SK-N-SH treated with all-trans-retinoic acid at 6 μM for 48 hours (cell line): Measurements from ENCODE around the gene ZSCAN12.
A peak's percentile ranks its signal among the peaks of the same experiment; 100 is the strongest.

Experiments used
- ATAC-seq: fragments of 200-7000 bp; cut with Tn5 transposase; 3 replicates; pipeline ENCODE4 v1.9.1; 2020; ENCODE audit warnings: mild to moderate bottlenecking, moderate library complexity
- ARNTL ChIP-seq: fragments of 450-650 bp; formaldehyde crosslinking; IDR thresholded peaks from 2 replicates; pipeline ENCODE4 v1.5.0; 2020; ENCODE audit warnings: low read depth, mild to moderate bottlenecking, moderate library complexity, borderline replicate concordance
- BACH2 ChIP-seq: fragments of 250-450 bp; sonication (Bioruptor Pico); IDR thresholded peaks from 2 replicates; pipeline ENCODE4 v1.9.0; 2021; ENCODE audit warnings: mild to moderate bottlenecking, borderline replicate concordance
- ESRRG ChIP-seq: fragments of 250-450 bp; sonication (Bioruptor Pico); IDR thresholded peaks from 2 replicates; pipeline ENCODE4 v1.6.1; 2021; ENCODE audit warnings: mild to moderate bottlenecking
- ISL1 ChIP-seq: fragments of 250-450 bp; sonication (Bioruptor Pico); IDR thresholded peaks from 2 replicates; pipeline ENCODE4 v2.1.2; 2022; ENCODE audit warnings: mild to moderate bottlenecking, moderate library complexity
- OSR1 ChIP-seq: fragments of 250-450 bp; sonication (Bioruptor Pico); IDR thresholded peaks from 2 replicates; pipeline ENCODE4 v1.8.0; 2022; ENCODE audit warnings: moderate library complexity, mild to moderate bottlenecking, inconsistent platforms
- POU6F1 ChIP-seq: fragments of 250-450 bp; sonication (Bioruptor Pico); IDR thresholded peaks from 2 replicates; pipeline ENCODE4 v1.8.0; 2021; ENCODE audit warnings: low read depth, mild to moderate bottlenecking, moderate library complexity, borderline replicate concordance
- PPARA ChIP-seq: fragments of 250-450 bp; sonication (Bioruptor Pico); IDR thresholded peaks from 2 replicates; pipeline ENCODE4 v1.5.0; 2020; ENCODE audit warnings: mild to moderate bottlenecking, borderline replicate concordance
- RARB ChIP-seq: fragments of 250-450 bp; sonication (Bioruptor Pico); IDR thresholded peaks from 2 replicates; pipeline ENCODE4 v1.8.0; 2021; ENCODE audit warnings: mild to moderate bottlenecking, moderate library complexity
- SNAI2 ChIP-seq: fragments of 250-450 bp; sonication (Bioruptor Pico); IDR thresholded peaks from 2 replicates; pipeline ENCODE4 v1.5.0; 2020; ENCODE audit warnings: mild to moderate bottlenecking, moderate library complexity
- TCF4 ChIP-seq: fragments of 250-450 bp; sonication (Bioruptor Pico); IDR thresholded peaks from 2 replicates; pipeline ENCODE4 v1.8.0; 2021; ENCODE audit warnings: mild to moderate bottlenecking, moderate library complexity, borderline replicate concordance
- TOX ChIP-seq: fragments of 250-450 bp; sonication (Bioruptor Pico); IDR thresholded peaks from 2 replicates; pipeline ENCODE4 v1.8.0; 2021; ENCODE audit warnings: mild to moderate bottlenecking, moderate library complexity, borderline replicate concordance
- ZC3H10 ChIP-seq: fragments of 250-450 bp; sonication (Bioruptor Pico); IDR thresholded peaks from 2 replicates; pipeline ENCODE4 v1.5.1; 2021; ENCODE audit warnings: mild to moderate bottlenecking, moderate library complexity
- ZFP3 ChIP-seq: fragments of 250-450 bp; sonication (Bioruptor Pico); IDR thresholded peaks from 2 replicates; pipeline ENCODE4 v1.5.0; 2020; ENCODE audit warnings: mild to moderate bottlenecking, moderate library complexity
- ZFP30 ChIP-seq: fragments of 450-650 bp; formaldehyde crosslinking; IDR thresholded peaks from 2 replicates; pipeline ENCODE4 v1.5.0; 2022; ENCODE audit warnings: mild to moderate bottlenecking, moderate library complexity
- ZNF565 ChIP-seq: fragments of 450-650 bp; formaldehyde crosslinking; conservative IDR thresholded peaks from 2 replicates; pipeline ENCODE4 v1.5.0; 2020; ENCODE audit warnings: low read depth, mild to moderate bottlenecking, moderate library complexity
- ZNF70 ChIP-seq: fragments of 450-650 bp; formaldehyde crosslinking; IDR thresholded peaks from 2 replicates; pipeline ENCODE4 v1.5.0; 2020; ENCODE audit warnings: mild to moderate bottlenecking, moderate library complexity
- ZNF8 ChIP-seq: fragments of 450-650 bp; formaldehyde crosslinking; IDR thresholded peaks from 2 replicates; pipeline ENCODE4 v1.5.0; 2020; ENCODE audit warnings: mild to moderate bottlenecking, moderate library complexity
- TF ChIP-seq, protein P1 (sequence below): fragments of 250-450 bp; sonication (Bioruptor Pico); IDR thresholded peaks from 2 replicates; pipeline ENCODE4 v1.8.0; 2020; ENCODE audit warnings: mild to moderate bottlenecking, moderate library complexity, borderline replicate concordance
- TF ChIP-seq, protein P2 (sequence below): fragments of 250-450 bp; sonication (Bioruptor Pico); IDR thresholded peaks from 2 replicates; pipeline ENCODE4 v1.5.0; 2020; ENCODE audit warnings: mild to moderate bottlenecking, moderate library complexity
- TF ChIP-seq, protein P3 (sequence below): fragments of 250-450 bp; sonication (Bioruptor Pico); IDR thresholded peaks from 2 replicates; pipeline ENCODE4 v1.5.1; 2020; ENCODE audit warnings: low read depth, mild to moderate bottlenecking, moderate library complexity

The ZSCAN12 gene

DNA sequence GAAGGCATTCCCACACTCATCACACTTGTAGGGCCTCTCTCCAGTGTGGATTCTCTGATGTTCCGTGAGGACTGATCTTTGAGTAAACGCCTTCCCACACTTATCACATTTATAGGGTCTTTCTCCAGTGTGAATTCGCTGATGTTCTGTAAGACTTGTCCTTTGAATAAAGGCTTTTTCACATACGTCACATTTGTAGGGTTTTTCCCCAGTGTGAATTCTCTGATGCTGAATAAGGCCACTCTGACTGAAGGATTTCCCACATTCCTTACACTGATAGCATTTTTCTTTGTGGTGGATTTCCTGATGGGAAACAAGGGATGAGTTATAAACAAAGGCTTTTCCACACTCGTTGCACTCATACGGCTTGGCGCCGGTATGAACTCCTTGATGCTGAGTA is 8.9 kb downstream of the ZSCAN12 start:
- ATAC-seq, result no peak
- no peak for TF ChIP-seq ZNF565 (CRISPR knock-in tag)
- TF ChIP-seq ZFP30, result no peak
- TF ChIP-seq, protein P1, sequence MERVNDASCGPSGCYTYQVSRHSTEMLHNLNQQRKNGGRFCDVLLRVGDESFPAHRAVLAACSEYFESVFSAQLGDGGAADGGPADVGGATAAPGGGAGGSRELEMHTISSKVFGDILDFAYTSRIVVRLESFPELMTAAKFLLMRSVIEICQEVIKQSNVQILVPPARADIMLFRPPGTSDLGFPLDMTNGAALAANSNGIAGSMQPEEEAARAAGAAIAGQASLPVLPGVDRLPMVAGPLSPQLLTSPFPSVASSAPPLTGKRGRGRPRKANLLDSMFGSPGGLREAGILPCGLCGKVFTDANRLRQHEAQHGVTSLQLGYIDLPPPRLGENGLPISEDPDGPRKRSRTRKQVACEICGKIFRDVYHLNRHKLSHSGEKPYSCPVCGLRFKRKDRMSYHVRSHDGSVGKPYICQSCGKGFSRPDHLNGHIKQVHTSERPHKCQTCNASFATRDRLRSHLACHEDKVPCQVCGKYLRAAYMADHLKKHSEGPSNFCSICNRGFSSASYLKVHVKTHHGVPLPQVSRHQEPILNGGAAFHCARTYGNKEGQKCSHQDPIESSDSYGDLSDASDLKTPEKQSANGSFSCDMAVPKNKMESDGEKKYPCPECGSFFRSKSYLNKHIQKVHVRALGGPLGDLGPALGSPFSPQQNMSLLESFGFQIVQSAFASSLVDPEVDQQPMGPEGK (CRISPR knock-in tag), result no peak
- TF ChIP-seq, protein P2, sequence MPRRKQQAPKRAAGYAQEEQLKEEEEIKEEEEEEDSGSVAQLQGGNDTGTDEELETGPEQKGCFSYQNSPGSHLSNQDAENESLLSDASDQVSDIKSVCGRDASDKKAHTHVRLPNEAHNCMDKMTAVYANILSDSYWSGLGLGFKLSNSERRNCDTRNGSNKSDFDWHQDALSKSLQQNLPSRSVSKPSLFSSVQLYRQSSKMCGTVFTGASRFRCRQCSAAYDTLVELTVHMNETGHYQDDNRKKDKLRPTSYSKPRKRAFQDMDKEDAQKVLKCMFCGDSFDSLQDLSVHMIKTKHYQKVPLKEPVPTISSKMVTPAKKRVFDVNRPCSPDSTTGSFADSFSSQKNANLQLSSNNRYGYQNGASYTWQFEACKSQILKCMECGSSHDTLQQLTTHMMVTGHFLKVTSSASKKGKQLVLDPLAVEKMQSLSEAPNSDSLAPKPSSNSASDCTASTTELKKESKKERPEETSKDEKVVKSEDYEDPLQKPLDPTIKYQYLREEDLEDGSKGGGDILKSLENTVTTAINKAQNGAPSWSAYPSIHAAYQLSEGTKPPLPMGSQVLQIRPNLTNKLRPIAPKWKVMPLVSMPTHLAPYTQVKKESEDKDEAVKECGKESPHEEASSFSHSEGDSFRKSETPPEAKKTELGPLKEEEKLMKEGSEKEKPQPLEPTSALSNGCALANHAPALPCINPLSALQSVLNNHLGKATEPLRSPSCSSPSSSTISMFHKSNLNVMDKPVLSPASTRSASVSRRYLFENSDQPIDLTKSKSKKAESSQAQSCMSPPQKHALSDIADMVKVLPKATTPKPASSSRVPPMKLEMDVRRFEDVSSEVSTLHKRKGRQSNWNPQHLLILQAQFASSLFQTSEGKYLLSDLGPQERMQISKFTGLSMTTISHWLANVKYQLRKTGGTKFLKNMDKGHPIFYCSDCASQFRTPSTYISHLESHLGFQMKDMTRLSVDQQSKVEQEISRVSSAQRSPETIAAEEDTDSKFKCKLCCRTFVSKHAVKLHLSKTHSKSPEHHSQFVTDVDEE, result no peak
- TF ChIP-seq TOX (CRISPR knock-in tag), result no peak
- TF ChIP-seq, protein P3, sequence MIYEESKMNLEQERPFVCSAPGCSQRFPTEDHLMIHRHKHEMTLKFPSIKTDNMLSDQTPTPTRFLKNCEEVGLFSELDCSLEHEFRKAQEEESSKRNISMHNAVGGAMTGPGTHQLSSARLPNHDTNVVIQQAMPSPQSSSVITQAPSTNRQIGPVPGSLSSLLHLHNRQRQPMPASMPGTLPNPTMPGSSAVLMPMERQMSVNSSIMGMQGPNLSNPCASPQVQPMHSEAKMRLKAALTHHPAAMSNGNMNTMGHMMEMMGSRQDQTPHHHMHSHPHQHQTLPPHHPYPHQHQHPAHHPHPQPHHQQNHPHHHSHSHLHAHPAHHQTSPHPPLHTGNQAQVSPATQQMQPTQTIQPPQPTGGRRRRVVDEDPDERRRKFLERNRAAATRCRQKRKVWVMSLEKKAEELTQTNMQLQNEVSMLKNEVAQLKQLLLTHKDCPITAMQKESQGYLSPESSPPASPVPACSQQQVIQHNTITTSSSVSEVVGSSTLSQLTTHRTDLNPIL, result no peak
- TF ChIP-seq SNAI2, result no peak
- TF ChIP-seq ZFP3, result no peak
- TF ChIP-seq TCF4 (CRISPR knock-in tag), result no peak
- TF ChIP-seq ZNF8 (CRISPR knock-in tag), result no peak
- no peak for TF ChIP-seq POU6F1 (CRISPR knock-in tag)

DNA sequence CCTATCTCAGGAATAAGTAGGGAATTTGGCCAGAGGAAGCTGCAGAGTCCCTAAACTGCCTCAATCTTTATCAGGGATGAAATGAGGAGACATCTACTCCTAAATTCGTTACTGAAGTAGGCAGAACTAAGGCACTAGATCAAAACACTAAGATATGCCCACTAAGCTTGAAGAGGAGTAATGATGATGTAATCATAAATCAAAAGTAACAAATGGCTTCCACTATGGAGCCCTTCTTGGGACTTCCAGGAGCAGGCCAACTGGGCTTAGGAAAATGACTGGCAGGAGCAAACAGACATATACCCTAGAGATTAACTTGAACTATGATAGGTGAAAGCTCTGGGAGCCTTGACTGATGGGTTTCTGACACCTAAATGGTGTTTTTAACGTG is 15.4 kb downstream of the ZSCAN12 start:
- ATAC-seq, result no peak
- no peak for TF ChIP-seq ISL1 (CRISPR knock-in tag)
- TF ChIP-seq, protein P1 (CRISPR knock-in tag), result no peak
- TF ChIP-seq POU6F1 (CRISPR knock-in tag), result no peak
- no peak for TF ChIP-seq TOX (CRISPR knock-in tag)
- no peak for TF ChIP-seq ZC3H10 (CRISPR knock-in tag)

GRCh38 chr6:28383235-28384142 is 16.1 kb downstream of the ZSCAN12 start:
- ATAC-seq, result peak; percentile 95
- TF ChIP-seq TOX (CRISPR knock-in tag) (no peak), PPARA (CRISPR knock-in tag) (no peak), BACH2 (CRISPR knock-in tag) (no peak), RARB (CRISPR knock-in tag) (no peak), SNAI2 (no peak), OSR1 (CRISPR knock-in tag) (no peak), ESRRG (CRISPR knock-in tag) (no peak), ZNF70 (CRISPR knock-in tag) (no peak), ZC3H10 (CRISPR knock-in tag) (no peak), TCF4 (CRISPR knock-in tag) (no peak), ZFP30 (no peak), ISL1 (CRISPR knock-in tag) (no peak), ZFP3 (no peak), ZNF8 (CRISPR knock-in tag) (no peak), ARNTL (CRISPR knock-in tag) (no peak)
- TF ChIP-seq, protein P1 (CRISPR knock-in tag), result no peak
- TF ChIP-seq, protein P3, result no peak
